H4 (cell line): ENCODE measurements around the gene PLK4. TPM values are rescaled to one million over a fixed set of nuclear protein-coding genes. Genes with fewer than 3 reads are reported as not detected.
A peak's percentile ranks its signal among the peaks of the same experiment; 100 is the strongest.
"Not testable (repeated sequence)": the region's sequence is repeated elsewhere in the genome, so short reads cannot be mapped to it uniquely, and the experiment has no call there.

Experiments used
- DNase-seq: peaks from one replicate; pipeline ENCODE4 v3.0.0-alpha.2; 2015; ENCODE audit warnings: low spot score
- total RNA-seq: library from RNA; depleted of rRNA; stranded (reverse); fragments of >200 nt; shearing (Covaris generic); gene quantifications from 2 replicates; pipeline ENCODE4 v1.2.3, GENCODE V29; 2014; rRNA removed

Gene PLK4
- 16.6 and 17.6 TPM in 2 replicates for total RNA-seq

DNA sequence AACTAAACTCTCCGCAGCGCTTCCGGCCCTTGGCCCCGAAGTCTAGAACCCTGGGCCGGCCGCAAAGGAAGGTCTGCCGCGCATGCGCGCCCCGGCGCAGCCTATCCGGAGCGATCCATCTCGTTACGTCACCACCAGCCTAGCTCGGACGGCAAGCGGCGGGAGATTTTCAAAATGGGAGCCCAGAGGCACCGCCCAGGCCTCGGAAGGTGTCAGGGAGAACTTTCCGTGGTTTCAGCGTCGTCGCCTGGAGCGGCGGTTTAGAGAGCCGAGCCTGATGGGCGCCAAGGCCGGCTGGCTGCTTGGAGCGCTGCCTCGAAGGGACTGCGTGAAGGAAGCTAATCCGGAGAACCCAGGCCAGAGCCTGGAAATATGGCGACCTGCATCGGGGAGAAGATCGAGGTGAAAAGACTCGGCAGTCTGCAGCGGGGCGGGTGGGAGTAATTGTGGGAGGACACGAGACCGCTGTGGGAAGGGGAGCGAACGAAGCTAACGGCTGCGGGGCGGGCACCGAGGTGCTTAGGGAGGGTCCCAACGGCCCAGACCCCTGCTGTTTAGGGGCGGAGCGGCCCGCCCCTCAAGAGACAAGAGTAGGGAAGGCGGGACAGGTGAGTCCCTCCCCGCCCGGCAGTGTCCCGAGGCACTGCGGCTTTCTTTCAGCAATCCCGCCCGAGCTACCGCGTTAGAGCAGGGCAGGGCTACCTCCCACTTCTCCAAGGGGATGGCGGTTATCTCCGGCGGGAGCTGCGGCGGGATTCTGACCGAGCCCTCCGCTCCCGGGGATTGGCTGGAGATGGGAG is at the start of gene PLK4:
Gene PLK4 (plus strand): TSS at position 131 of the 800 bp plus-strand sequence. CDS start 242 bp downstream, at position 373.
- DNase-seq: peak; percentile 96

DNA sequence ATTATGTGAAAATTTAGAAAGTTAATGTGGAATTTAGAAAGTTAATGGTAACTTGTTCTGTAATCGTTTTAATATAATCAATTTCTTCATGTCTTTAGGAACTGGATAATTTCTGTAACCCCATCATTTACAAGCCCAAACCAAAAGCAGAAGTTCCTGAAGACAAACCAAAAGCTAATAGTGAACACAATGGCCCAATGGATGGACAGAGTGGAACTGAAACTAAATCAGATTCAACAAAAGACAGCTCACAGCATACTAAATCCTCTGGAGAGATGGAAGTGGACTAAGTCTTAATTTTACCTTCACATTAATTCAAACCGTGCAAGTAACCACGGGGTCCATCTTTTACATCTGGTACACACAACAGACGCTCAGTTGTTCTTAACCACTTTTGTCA is 48.1 kb upstream of the PLK4 start:
- DNase-seq: no peak

DNA sequence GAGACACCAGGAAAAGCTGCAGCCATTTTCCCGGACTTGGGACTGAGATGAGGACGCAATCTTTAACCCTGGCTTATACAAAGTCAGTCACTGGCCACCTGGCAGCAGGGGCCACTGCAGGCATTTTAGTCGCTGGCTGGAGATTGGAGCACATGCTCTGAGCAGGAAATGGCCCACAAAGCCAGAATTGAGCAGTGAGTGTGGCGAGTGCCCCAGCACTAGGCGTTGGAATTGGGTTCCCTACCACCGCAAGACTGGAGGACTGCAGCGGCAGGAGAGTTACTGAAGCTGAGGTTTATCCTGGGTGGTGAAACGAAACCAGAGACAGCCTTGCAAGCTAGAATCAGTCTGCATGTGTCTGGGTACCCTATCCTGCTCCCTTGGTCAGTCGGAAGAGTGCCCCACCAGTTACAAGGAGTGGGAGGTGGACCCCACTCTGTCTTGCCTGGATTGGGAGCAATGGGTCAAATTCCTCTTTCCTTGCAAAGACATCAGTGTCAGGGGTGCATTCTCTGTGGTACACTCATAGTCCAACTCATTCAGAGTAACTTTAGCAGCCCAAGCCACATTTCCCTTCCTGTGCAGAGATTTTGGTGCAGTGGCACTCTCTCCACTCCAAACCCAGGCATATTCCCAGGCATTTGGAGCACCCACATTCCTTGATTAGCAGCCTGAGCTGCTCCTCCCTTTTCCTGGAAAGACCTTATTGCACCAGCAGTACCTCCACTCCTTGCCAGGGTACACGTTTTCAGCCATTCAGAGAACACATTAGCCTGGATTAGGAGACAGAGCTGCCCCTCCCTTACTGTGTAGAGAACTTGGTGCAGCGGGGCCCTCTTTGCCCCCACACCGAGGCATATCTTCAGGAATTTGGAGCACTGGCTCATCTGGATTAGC is 36.7 kb upstream of the PLK4 start:
- DNase-seq: no peak

DNA sequence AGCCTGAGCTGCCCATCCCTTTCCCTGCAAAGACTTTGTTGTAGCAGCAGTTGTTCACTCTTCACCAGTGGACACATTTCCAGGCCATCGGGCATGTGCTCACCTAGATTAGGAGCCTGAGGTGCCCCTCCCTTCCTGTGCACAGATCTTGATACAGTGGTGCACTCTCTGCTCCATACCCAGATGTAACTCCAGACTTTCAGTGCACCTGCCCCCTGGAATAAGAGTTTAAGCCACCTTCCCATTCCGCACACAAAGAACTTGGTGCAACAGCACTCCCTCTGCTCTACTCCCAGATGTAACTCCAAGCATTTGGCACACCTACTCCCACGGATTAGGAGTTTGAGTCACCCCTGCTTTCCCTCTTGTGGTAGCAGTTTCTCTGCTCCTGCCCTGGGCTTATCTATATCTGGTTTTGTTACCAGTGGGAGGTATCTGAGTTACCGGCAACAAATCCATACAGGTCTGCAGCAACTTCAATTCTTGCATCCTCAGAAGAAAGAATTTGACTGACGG is 36.0 kb upstream of the PLK4 start:
- no peak for DNase-seq

DNA sequence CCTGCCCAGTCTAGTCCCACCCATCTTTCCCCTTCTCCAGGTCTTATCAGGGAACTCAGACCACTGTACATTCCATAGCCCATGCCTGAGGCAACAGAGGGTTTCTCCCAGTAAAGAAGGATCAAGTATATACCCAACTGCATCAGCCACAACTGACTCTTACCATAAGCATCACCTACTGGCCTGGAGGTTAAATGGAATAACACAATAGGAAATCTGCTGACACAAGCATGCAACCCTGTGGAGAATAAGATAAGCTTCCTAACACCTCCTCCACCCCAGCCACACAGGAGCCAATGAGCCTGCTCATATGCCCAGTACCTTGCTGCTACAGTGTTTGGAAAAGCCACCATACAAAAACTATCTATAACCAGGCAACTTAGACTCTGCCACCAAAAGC is 34.6 kb upstream of the PLK4 start:
- DNase-seq: no peak

DNA sequence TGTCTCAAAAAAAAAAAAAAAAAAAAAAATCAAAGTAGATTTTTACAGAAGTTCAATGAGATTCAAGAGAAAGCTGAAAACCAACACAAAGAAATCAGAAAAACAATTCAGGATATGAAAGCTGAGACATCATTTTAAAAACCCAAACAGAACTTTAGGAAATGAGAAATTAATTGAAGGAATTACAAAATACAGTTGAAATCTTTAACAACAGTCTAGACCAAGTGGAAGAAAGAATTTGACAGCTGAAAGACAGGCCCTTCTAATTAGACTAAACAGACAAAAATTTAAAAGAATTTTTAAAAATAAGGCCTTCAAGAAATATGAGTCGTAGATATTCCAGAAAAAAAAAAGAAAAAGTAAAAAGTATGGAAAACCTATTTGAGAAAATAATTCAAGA is 33.9 kb upstream of the PLK4 start:
- no peak for DNase-seq

DNA sequence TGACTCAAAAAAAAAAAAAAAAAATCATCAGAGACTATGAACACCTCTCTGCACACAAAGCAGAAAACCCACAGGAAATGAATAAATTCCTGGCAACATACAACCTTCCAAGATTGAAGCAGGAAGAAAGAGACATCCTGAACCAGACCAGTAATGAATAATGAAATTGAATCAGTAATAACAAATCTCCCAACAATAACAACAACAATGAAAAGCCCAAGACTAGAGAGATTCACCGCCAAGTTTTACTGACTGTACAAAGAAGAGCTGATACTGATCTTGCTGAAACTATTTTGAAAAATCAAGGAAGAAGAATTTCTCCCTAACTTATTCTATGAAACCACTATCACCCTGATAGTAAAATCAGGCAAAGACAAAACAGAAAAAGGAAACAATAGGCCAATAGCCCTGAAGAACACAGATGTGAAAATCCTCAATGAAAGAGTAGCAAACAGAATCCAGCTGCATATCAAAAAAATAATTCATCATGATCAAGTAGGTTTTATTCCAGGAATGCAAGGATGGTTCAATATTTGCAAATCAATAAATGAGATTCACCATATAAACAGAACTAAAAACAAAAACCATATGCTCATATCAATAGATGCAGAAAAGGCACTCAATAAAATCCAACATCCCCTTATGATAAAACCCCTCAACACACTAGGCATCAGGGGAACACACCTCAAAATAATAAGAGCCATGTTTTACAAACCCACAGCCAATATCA is 31.0 kb upstream of the PLK4 start:
- DNase-seq: no peak

DNA sequence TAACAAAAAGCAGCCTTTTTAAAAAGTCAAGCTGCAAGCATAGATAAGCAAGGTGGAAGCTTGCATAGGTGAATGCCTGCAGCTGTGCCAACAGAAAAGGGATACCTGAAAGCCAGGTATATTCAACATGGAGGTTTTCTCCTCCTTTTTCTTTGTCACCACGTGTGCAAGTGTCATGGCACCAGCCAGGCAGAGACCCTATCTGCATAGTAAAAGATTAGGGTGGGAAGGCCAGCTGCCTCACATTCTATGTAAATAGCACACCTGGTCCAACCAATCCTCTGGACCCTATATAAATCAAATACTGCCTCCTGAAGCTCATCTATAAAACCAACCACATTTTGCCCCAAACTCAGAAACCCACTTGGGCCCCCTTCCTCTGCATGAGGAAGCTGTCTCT is 28.0 kb upstream of the PLK4 start:
- no peak for DNase-seq

DNA sequence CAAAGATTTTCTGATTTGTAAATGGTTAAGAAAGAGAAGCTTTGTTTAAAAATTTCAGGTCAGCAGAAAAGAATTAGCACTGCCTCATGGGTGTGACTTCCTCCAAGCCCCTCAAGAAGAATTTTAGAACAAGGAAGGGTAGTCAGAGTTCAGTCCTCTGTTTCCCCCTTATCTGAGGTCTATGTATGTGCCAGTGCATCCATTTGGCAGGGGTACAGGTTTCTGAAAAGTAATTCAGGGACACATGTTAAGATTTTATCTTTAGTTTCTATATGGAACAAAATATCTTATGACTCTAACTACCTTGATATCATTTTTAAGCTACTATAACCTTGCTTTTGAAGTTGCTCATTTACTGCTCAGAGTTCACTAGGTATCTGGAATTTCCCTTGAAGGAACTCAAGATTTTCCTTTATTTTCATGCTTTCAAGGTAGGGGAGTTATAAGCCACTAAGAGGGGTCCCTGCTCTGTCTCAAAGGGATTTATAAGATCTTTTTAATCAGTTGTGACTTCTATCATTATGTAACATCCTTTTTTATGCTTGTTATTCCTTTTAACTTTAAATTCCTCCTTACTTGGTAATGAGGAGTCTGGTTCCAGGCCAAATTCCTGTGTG is 24.4 kb upstream of the PLK4 start:
- no peak for DNase-seq

DNA sequence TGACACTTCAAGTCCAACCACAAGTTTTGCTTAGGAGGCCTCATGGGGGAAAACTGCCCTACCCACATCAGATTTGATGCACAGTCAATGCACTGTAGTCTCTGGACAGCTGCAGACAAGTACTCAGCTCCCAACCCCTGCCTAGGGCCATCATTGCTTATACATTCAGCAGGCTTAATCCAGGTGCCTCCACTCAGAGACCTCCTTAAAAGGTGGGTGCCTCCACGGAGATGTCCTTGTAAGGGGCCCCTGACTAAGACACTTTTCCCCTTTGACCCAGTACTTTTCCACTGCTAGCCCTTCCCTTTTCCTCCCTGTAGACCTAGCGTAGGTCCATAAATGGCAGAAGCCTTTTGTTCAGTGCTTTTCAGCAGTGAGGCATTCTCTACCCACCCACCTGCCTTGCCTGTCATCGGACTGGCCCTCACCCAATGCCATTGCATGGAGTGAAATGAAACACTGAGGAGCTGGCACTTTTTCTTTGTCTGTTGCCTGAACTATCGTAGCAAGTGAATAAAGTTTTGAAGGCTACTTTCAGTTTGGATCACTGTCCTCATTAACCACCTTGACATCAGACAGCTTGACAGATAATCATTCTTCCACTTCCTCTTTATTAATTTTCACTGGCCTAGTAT is 23.8 kb upstream of the PLK4 start:
- peak; percentile 71 for DNase-seq

DNA sequence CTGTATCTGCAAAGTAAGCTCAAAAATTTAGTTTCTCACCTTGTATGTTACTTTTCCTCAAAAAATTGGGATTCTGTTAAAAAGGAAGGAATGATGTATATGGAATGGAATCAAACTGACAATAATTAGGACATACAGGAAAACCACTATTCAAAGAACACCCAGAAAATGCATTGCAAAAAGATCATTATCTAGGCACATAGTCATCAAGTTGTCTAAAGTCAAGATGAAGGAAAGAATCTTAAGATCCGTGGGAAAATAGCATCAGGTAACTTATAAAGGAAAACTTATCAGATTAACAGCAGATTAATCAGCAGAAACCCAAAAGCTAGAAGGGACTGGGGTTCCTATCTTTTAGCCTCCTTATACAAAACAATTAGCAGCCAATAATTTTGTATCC is 23.1 kb upstream of the PLK4 start:
- no peak for DNase-seq

DNA sequence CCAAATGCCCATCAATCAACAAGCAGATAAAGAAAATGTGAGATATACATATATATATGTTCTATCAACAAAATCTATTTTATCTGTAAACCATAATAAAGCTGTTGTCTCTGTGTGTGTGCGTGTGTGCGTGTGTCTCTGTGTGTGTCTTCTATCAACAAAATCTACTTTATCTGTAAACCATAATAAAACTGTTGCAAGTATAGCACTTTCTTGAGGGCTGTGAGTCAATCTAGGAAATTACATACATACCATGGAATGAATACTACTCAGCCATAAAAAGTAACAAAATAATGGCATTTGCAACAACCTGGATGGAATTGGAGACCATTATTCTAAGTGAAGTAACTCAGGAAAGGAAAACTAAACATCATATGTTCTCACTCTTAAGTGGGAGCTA is 12.5 kb upstream of the PLK4 start:
- DNase-seq: no peak

DNA sequence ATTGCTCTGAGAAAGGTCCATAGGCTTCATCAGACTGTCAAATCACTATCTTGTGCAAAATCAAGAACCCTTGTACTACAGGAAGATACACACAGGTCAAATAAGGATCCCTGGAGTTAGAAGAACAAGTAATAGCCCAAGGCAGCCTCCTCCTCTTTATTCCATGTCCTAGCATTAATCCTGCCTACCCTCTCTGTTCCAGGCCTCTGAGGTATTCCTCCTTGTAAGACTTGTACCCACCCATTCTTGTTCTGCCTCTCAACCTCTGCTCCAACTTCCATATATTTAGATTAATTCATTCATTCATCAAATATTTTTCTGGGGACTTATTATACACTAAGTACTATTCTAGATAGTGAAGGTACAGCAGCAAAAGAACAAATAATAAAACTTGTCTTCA is 10.4 kb upstream of the PLK4 start:
- DNase-seq: no peak

DNA sequence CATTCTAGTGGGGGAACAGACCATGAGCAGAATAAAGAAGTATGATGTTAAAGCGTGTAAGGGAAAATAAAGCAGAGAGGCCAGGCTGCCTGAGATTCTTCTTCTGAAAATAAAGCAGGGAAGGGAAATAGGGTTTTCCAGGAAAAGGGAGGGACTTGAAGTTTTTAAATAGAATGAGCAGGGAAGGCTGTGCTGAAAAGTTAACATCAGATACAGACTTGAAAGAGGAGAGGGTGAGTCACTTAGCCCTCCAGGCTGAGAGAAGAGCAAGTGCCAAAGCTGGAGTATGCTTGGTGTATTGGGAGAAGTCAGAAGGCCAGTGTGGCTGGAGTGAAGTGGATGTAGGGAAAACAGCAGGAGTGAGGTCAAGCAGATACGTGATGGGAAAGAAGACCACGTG is 10.0 kb upstream of the PLK4 start:
- peak; percentile 57 for DNase-seq

DNA sequence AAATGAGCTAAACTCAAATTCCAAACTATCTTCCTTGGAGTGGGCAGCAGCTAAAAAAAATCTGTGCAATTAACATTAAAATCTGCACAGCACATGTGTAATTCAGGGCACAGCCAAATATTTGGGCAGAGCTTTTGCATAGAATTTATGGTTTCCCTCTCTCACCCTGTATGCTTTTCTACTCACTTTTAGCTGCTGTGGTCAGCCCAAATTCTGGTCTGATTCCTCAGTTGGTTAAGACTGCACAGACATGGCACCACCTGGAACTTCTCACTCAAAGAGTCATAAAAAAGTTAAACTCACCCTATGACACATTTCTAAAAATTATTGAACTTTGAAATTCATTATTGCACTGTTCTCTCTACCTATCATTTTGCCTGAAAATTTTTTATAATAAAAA is 4.9 kb upstream of the PLK4 start:
- DNase-seq: no peak

DNA sequence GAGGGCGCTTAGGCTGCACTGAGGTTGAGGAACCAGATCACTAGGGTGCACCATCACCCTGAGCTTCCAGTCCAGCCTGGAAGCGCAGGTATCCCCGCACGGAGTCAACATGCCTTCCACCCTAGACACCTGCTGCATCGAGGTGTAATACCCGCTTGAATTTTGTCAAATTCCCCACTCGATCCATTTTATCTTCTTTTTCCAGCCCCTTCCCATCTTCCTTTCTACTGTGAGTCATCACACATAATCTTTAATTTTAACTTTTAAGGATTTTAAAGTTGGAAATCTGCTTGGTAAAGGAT is 821 bp downstream of the PLK4 start:
- no peak for DNase-seq

DNA sequence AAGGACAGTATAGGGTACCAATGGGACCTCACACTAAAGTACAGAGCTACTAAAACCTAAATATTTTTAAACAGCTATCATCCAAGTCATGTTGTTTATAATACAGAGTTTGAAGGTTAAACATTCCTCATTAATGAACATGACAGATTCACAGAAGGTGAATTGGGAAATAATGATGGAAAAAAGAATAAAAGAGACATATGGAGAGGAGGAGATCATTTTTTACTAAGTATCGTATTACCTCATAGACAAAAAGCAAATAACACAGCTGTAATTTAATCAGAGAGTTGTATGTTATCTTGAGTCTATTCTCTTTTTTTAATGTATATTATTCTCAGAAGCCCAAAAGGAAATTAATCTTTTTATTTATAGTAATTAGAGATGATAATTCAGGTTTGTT is 7.9 kb downstream of the PLK4 start:
- DNase-seq: no peak

DNA sequence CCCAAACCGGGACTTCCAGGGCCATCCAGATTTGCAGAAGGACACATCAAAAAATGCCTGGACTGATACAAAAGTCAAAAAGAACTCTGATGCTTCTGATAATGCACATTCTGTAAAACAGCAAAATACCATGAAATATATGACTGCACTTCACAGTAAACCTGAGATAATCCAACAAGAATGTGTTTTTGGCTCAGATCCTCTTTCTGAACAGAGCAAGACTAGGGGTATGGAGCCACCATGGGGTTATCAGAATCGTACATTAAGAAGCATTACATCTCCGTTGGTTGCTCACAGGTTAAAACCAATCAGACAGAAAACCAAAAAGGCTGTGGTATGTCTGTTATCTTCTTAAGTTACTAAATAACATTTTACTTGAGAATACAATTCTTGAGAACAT is 9.2 kb downstream of the PLK4 start:
- no peak for DNase-seq

DNA sequence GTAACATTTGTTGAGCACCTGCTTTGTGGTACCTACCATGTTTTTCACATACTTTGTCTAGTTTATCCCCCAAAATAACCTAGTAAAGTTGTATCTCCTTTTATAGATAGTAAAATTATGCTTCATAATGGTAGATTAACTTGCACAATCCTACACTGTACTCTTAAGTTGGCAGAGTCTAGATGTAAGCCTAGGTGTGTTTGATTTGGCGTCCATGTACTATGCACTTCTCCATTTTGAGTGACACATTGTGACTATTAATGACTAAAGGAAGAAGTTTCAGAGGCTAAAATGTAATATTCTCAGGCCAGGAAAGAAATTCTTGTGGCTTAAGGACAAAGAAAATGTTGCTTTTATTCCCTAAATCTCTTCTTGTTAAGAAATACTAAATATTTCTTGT is 15.4 kb downstream of the PLK4 start:
- no peak for DNase-seq

DNA sequence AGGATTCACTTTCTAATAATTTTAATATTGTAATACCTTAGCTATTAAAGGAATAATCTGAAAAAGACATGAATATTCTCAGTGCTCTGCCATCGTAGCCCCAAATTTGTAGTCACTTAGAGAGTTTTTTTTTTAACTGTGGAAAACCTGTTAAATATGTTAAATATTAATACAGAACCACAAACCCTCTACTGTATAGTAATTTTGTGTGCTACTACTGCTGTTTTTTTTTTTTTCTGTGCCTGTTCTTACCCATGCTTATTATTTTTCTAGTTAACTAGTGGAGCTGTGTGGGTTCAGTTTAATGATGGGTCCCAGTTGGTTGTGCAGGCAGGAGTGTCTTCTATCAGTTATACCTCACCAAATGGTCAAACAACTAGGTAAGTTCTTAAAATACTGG is 15.8 kb downstream of the PLK4 start:
- no peak for DNase-seq

DNA sequence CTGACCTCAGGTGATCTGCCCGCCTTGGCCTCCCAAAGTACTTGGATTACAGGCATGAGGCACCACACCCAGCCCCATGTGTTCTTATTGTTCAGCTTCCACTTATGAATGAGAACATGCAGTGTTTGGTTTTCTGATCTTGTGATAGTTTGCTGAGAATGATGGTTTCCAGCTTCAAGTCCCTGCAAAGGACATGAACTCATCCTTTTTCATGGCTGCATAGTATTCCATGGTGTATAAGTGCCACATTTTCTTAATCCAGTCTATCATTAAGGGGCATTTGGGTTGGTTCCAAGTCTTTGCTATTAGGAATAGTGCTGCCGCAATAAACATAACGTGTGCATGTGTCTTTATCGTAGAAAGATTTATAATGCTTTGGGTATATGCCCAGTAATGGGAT is 19.0 kb downstream of the PLK4 start:
- DNase-seq: not testable (repeated sequence)
